ENCODE data around the gene HOXC10. TPM values are rescaled to one million over a fixed set of nuclear protein-coding genes. Genes with fewer than 3 reads are reported as not detected.

HOXC10 gene
- total and polyA plus RNA-seq, 2 of the 8 experiments (the other 6 are each of a cell fraction or from before 2014, with no cell fraction given), result not detected

DNA sequence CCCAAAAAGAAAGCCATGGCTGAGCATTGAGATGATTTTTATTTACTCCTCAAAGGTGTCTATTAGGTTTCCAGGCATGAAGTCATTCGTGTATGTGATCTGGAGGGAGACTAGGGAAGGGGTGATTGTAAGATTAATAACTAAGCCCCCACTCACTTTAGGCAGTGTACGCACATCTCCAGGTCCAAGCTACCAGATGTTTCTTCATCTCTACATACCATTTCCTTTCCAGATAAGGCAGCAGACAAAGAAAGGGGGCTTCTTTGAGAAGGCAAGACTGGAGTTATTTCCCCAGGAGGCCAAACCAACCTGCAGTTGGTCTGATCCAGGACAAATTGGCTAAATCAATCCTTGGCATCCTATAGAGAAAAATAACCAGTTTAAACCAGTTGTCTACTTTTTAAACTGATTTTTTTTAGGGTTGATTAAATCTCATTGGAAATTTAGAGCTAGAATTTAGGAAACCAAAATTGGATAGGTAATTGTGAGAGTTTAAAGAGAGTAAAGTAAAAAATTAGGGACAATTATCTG lies 42.4 kb upstream of the HOXC10 start:
- no peak for DNase-seq (ENCODE audit: low read depth in 1 of 2, low spot score in 2 of 2)
- H3K4me2 ChIP-seq (ENCODE audit: insufficient read depth in 1 of 2, low read depth in 2 of 2, low read length in 2 of 2), result no peak overlapping the region
- CTCF ChIA-PET (ENCODE audit: partially characterized antibody), result interaction anchor here (0.6 to 1.6 kb wide), 3 partner anchors 12 to 150 kb away, joined by 3 to 4 read pairs (median 3); no protein-coding TSS in a partner anchor
- no peak overlapping the region for H3K14ac ChIP-seq (ENCODE audit: insufficient read length)
- H4K91ac ChIP-seq (replicated peaks; ENCODE audit: insufficient read length, low read length), result no peak overlapping the region
- H2BK15ac ChIP-seq (ENCODE audit: low read length), result no peak overlapping the region
- H3K79me1 ChIP-seq (ENCODE audit: low read depth, low read length), result no peaks in the 10 kb centered on the region
- no peak overlapping the region for H3K56ac ChIP-seq (replicated peaks; ENCODE audit: insufficient read length, low read depth, low read length)
- H3K18ac ChIP-seq (ENCODE audit: extremely low read depth, low read length), result no peak overlapping the region
- H3K4me3 ChIP-seq (ENCODE audit: extremely low read depth in 1 of 4, insufficient read depth in 2 of 4, low read depth in 3 of 4, low read length in 4 of 4), result no peak overlapping the region
- H2AK5ac ChIP-seq (ENCODE audit: low read depth, low read length), result no peak overlapping the region
- H3K9ac ChIP-seq (replicated peaks in 1 of 4; ENCODE audit: extremely low read depth in 1 of 4, low read depth in 3 of 4, low read length in 3 of 4), result no peak overlapping the region
- TF ChIP-seq EZH2 (IDR thresholded peaks at IDR 0.05; ENCODE audit: low read depth, low read length, severe bottlenecking) (peak; percentile 30), SUZ12 (IDR thresholded peaks at IDR 0.05; ENCODE audit: low read length) (peak; percentile 60), TAF1 (IDR thresholded peaks at IDR 0.05; ENCODE audit: low read depth, low read length) (no peak), CTBP2 (IDR thresholded peaks at IDR 0.05; ENCODE audit: borderline replicate concordance, insufficient read depth, insufficient read length, low read length) (no peak), RBBP5 (IDR thresholded peaks at IDR 0.05; ENCODE audit: borderline replicate concordance, low read depth, low read length) (no peak), JUND (IDR thresholded peaks at IDR 0.05; ENCODE audit: low read length) (no peak), POU5F1 (IDR thresholded peaks at IDR 0.05; ENCODE audit: low read depth, low read length) (no peak)
- TF ChIP-seq, protein P1, sequence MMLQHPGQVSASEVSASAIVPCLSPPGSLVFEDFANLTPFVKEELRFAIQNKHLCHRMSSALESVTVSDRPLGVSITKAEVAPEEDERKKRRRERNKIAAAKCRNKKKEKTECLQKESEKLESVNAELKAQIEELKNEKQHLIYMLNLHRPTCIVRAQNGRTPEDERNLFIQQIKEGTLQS (IDR thresholded peaks at IDR 0.05; ENCODE audit: insufficient read depth, low read depth, low read length), result no peak
- H4K5ac ChIP-seq (ENCODE audit: insufficient read length, low read depth, low read length), result no peak overlapping the region
- H4K20me1 ChIP-seq (replicated peaks in 1 of 2; ENCODE audit: control insufficient read depth in 1 of 2, insufficient read depth in 2 of 2, low read length in 2 of 2), result peaks cover 12 to 25% of the 10 kb centered on the region in 2 experiments
- POLR2A ChIA-PET (ENCODE audit: partially characterized antibody), result interaction anchor here (1.5 kb wide), 1 partner anchor 19 kb away, joined by 3 read pairs; no protein-coding TSS in a partner anchor
- H2BK20ac ChIP-seq (ENCODE audit: low read length), result no peak overlapping the region
- no peaks in the 10 kb centered on the region for H3K23me2 ChIP-seq (ENCODE audit: low read depth, low read length)
- no peak overlapping the region for H2BK12ac ChIP-seq (ENCODE audit: low read depth, low read length)
- H3K36me3 ChIP-seq (ENCODE audit: control insufficient read depth in 2 of 4, insufficient read depth in 4 of 4, low read length in 3 of 4), result peaks cover 0 to 4% (median 0%) of the 10 kb centered on the region in 4 experiments; a peak in 1 of 8 replicates
- no peaks in the 10 kb centered on the region for H3K9me3 ChIP-seq (ENCODE audit: insufficient read depth in 2 of 2, low read depth in 1 of 2, low read length in 1 of 2)
- no peak overlapping the region for H3K23ac ChIP-seq (ENCODE audit: insufficient read length)
- no peak for FAIRE-seq
- peaks cover 89 to 100% (median 97%) of the 10 kb centered on the region in 4 experiments for H3K27me3 ChIP-seq (replicated peaks in 1 of 4; ENCODE audit: control insufficient read depth in 3 of 4, extremely low read depth in 1 of 4, insufficient read depth in 3 of 4, low read length in 3 of 4)
- H3K27ac ChIP-seq (ENCODE audit: low read depth, low read length), result no peak overlapping the region
- no peak overlapping the region for H2AFZ ChIP-seq (ENCODE audit: low read length)
- no peak overlapping the region for H4K8ac ChIP-seq (ENCODE audit: extremely low read depth, insufficient read depth, low read length)
- H3K4ac ChIP-seq (replicated peaks; ENCODE audit: insufficient read length, low read depth, low read length), result no peak overlapping the region
- H2BK5ac ChIP-seq (ENCODE audit: low read depth, low read length), result no peak overlapping the region
- 40% methylated on average over 2 of the region's 2 CpGs; no CpG with 5 or more reads in 1 of the 2 experiments for WGBS, 2 experiments (ENCODE audit: extremely low coverage in 1 of 2, insufficient coverage in 1 of 2, insufficient read length in 1 of 2, insufficient replicate concordance in 2 of 2, low coverage in 1 of 2, low lambda C conversion rate in 2 of 2, missing lambda C conversion rate in 1 of 2)
- H3K4me1 ChIP-seq (replicated peaks in 1 of 4; ENCODE audit: control insufficient read depth in 3 of 4, insufficient read depth in 4 of 4, low read length in 3 of 4), result peaks cover 0 to 6% (median 5%) of the 10 kb centered on the region in 4 experiments; a peak in 4 of 7 replicates
- H3K79me2 ChIP-seq (ENCODE audit: control insufficient read depth in 1 of 2, insufficient read depth in 2 of 2, low read length in 2 of 2), result no peaks in the 10 kb centered on the region
- no peak overlapping the region for H2BK120ac ChIP-seq (replicated peaks; ENCODE audit: low read depth, low read length)
